ENCODE results near the gene DCLK1.

DCLK1 gene

GRCh38 chr13:35930665-35931631 lies 200.2 kb downstream of the DCLK1 start:
- no peak for DNase-seq

- DNase-seq = no peak
Measured at GRCh38 chr13:35927567-35928021, 203.6 kb downstream of the DCLK1 start.

- DNase-seq = no peak
Measured at GRCh38 chr13:35926859-35927530, 204.2 kb downstream of the DCLK1 start.

- DNase-seq = no peak
Measured at GRCh38 chr13:35925669-35926068, 205.5 kb downstream of the DCLK1 start.

GRCh38 chr13:35923347-35923746 lies 207.8 kb downstream of the DCLK1 start:
- DNase-seq = no peak

- DNase-seq = no peak
Measured at GRCh38 chr13:35920816-35921215, 210.4 kb downstream of the DCLK1 start.

- no peak for DNase-seq
Measured at GRCh38 chr13:35917942-35918645, 213.1 kb downstream of the DCLK1 start.

GRCh38 chr13:35917252-35917941 lies 213.8 kb downstream of the DCLK1 start:
- DNase-seq = no peak

GRCh38 chr13:35916146-35916545 lies 215.0 kb downstream of the DCLK1 start:
- DNase-seq = no peak

GRCh38 chr13:35914662-35915061 lies 216.5 kb downstream of the DCLK1 start:
- DNase-seq = no peak

GRCh38 chr13:35912841-35913240 lies 218.3 kb downstream of the DCLK1 start:
- DNase-seq = no peak

- no peak for DNase-seq
Measured at GRCh38 chr13:35909837-35910540, 221.2 kb downstream of the DCLK1 start.

GRCh38 chr13:35909091-35909490 lies 222.1 kb downstream of the DCLK1 start:
- no peak for DNase-seq

GRCh38 chr13:35908226-35908625 lies 223.0 kb downstream of the DCLK1 start:
- DNase-seq = no peak

GRCh38 chr13:35906636-35907035 lies 224.5 kb downstream of the DCLK1 start:
- no peak for DNase-seq

- DNase-seq = no peak
Measured at GRCh38 chr13:35903075-35903474, 228.1 kb downstream of the DCLK1 start.

- DNase-seq = no peak
Measured at GRCh38 chr13:35898041-35898440, 233.1 kb downstream of the DCLK1 start.

- DNase-seq = no peak
Measured at GRCh38 chr13:35894636-35895035, 236.5 kb downstream of the DCLK1 start.

GRCh38 chr13:35892837-35893814 lies 238.1 kb downstream of the DCLK1 start:
- DNase-seq = no peak

- DNase-seq = no peak
Measured at GRCh38 chr13:35891507-35892441, 239.4 kb downstream of the DCLK1 start.

All from stimulated activated CD4-positive, alpha-beta T cell treated with anti-CD3 and anti-CD28 coated beads, Interleukin-4, amount 100 ng/mL, for 24 hours (primary cell).